Psoas muscle (tissue), 8 donors: ENCODE measurements around the gene TASP1. TPM values are rescaled to one million over a fixed set of nuclear protein-coding genes. Genes with fewer than 3 reads are reported as not detected.

Experiments
- ATAC-seq, 4 donors: fragments of 200-7000 bp; cut with Tn5 transposase; one replicate each; pipeline ENCODE4 v1.9.1; 2020; ENCODE audit warnings: moderate library complexity in 3 of 4, mild to moderate bottlenecking in 2 of 4
- DNase-seq, 2 donors: peaks; one replicate each; pipeline ENCODE4 v3.0.0-alpha.2; 2020
- H3K27ac ChIP-seq: fragments of 200-600 bp; one replicate; pipeline ENCODE4 v1.8.0; 2022
- H3K27me3 ChIP-seq, 3 donors: fragments of 200-600 bp in 1 of 3; one replicate each; pipeline versions ENCODE4 v1.6.1 to v1.8.0; 2013 to 2022; ENCODE audit warnings: low read length in 2 of 3, mild to moderate bottlenecking in 2 of 3, moderate library complexity in 1 of 3; ENCODE audit not compliant: insufficient read depth in 3 of 3
- H3K36me3 ChIP-seq, 2 donors: fragments of 200-600 bp in 1 of 2; one replicate each; pipeline versions ENCODE4 v1.6.1 to v1.8.0; 2013 to 2022; ENCODE audit warnings: low read depth in 1 of 2, mild to moderate bottlenecking in 1 of 2, moderate library complexity in 1 of 2; ENCODE audit not compliant: insufficient read depth in 1 of 2
- H3K4me1 ChIP-seq: fragments of 200-600 bp; one replicate; pipeline ENCODE4 v1.8.0; 2022
- H3K4me3 ChIP-seq: fragments of 200-600 bp; one replicate; pipeline ENCODE4 v1.8.0; 2022; ENCODE audit warnings: mild to moderate bottlenecking
- H3K9me3 ChIP-seq: fragments of 200-600 bp; one replicate; pipeline ENCODE4 v1.8.0; 2022
- WGBS, 3 donors: extraction: QIAGEN DNeasy Blood & Tissue Kit; methylation state at CpG; one replicate each; pipeline versions ENCODE4 v1.1.6 to v1.1.7; 2013; 5-methylcytosine and 5-hydroxymethylcytosine counted together
- intact Hi-C, 2 donors: fragments of 100-400 bp; cut with DNase I; formaldehyde crosslinking; loops; one replicate each; pipeline versions ENCODE4 v1.11.0 to v1.14.2; 2022
- polyA plus RNA-seq, 3 donors: library from polyadenylated mRNA; stranded (reverse); fragments of 200-250 nt; gene quantifications; one replicate each; pipeline ENCODE4 v1.2.3, GENCODE V29; 2013
- total RNA-seq, 4 donors: library from RNA; stranded (reverse); fragmentation: NEBNext Ultra II Directional in 2 of 4; extraction: Animal tissue kit (Norgen Biotek cat#: 25700) in 2 of 4; gene quantifications; one replicate each; pipeline versions ENCODE4 v1.2.1 to v1.2.4, GENCODE V29; 2021 to 2023
- TF ChIP-seq, protein P1 (sequence below): fragments of 200-600 bp; IDR thresholded peaks from one replicate; pipeline ENCODE4 v1.8.0; 2022; ENCODE audit warnings: antibody characterized with exemption
- donor health status: healthy with polysubstance abuse.
- donor health status: DM: no; HTN: no; CAD: no; lungs with moderate emphysema.
- donor health status: Bipolar disorder and iron deficiency.
- donor health status: healthy.
- donor health status: DM: yes; HTN: yes; CAD: no.
- donor health status: DM: no; HTN: no; CAD: no.
- donor health status: DM: no; HTN: no; CAD: no.
- donor health status: DM: yes; HTN: yes; CAD: no.

The TASP1 gene
- total and polyA plus RNA-seq, 7 donors: 1.8 to 4.8 (median 3.2) TPM

DNA sequence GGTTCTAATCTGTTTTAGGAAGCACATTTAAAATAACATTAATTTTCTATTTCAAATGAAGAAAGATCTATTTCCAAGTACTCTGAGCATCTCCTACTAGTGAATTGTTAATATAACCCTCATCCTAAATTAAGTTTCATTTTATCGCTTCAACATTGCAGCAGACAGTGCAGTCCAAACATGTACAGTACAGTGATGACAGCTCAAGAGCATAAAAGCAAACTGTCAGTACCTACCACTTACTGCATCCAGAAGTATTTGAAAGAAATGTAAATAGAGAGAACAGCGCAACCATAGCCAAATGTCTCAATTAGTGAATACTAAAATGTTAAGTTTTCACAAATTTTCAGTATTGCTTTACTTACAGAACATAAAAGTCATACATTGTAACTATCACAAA lies 238.3 kb downstream of the TASP1 start:
- no peaks in the 10 kb centered on the region for H3K27me3 ChIP-seq
- intact Hi-C loops: no loop called here
- no peak for DNase-seq
- H3K27ac ChIP-seq: no peak overlapping the region
- no peaks in the 10 kb centered on the region for H3K4me1 ChIP-seq
- no peaks in the 10 kb centered on the region for H3K9me3 ChIP-seq
- ATAC-seq: no peak
- H3K4me3 ChIP-seq: no peak overlapping the region
- TF ChIP-seq, protein P1, sequence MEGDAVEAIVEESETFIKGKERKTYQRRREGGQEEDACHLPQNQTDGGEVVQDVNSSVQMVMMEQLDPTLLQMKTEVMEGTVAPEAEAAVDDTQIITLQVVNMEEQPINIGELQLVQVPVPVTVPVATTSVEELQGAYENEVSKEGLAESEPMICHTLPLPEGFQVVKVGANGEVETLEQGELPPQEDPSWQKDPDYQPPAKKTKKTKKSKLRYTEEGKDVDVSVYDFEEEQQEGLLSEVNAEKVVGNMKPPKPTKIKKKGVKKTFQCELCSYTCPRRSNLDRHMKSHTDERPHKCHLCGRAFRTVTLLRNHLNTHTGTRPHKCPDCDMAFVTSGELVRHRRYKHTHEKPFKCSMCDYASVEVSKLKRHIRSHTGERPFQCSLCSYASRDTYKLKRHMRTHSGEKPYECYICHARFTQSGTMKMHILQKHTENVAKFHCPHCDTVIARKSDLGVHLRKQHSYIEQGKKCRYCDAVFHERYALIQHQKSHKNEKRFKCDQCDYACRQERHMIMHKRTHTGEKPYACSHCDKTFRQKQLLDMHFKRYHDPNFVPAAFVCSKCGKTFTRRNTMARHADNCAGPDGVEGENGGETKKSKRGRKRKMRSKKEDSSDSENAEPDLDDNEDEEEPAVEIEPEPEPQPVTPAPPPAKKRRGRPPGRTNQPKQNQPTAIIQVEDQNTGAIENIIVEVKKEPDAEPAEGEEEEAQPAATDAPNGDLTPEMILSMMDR: no peak
- WGBS, 3 donors: 99 to 100% (median 99%) methylated on average over 2 of the region's 2 CpGs
- H3K36me3 ChIP-seq: no peaks in the 10 kb centered on the region

DNA sequence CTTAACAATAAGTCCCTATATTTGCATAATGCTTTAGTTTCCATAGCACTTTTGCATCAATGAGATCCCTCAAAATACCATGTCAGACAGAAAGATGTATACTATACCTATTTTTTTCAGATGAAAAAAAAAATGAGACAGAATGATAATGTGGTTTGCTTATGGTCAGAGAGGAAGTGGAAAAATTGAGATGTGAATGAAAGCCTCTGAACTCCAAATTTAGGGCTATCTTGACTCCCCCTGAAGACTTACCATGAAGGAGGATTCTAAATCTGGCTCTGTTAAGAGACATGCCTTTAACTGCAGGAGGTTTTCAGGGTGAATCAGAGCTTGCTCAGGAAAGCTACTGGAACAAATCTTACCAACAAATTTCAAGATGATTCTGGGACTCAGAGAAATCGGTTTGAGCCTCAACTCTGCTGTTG lies 241.4 kb downstream of the TASP1 start:
- TF ChIP-seq, protein P1: no peak

DNA sequence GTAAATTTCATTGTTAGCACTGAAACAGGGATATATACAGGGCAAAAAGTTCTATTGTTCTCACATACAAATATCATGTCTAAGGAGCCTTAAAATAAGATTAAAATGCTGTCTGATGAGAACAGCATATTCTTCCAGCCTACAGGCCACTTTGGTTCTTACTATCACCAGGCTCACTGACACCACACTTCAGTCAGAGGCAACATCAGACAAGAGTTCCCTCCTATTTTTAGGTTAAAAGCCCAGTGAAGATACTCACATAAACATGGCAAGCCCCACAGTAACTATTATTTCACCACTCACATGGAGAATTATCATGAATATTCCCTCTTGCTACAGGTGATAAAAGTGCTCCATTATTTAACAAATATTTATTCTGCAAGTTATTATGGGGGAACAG lies 241.9 kb downstream of the TASP1 start:
- H3K27ac ChIP-seq: no peak overlapping the region
- no peaks in the 10 kb centered on the region for H3K36me3 ChIP-seq
- no peaks in the 10 kb centered on the region for H3K4me1 ChIP-seq
- no peaks in the 10 kb centered on the region for H3K27me3 ChIP-seq
- ATAC-seq (no peak), DNase-seq (no peak)
- TF ChIP-seq, protein P1: no peak
- no peaks in the 10 kb centered on the region for H3K9me3 ChIP-seq
- intact Hi-C loops: no loop called here
- no peak overlapping the region for H3K4me3 ChIP-seq

More for the DNA sequence above, 241.4 kb downstream of the TASP1 start:
- DNase-seq (no peak), ATAC-seq (no peak)
- WGBS, 3 donors: 59 to 93% (median 69%) methylated on average over 1 of the region's 1 CpG
- H3K36me3 ChIP-seq: no peaks in the 10 kb centered on the region
- H3K9me3 ChIP-seq: no peaks in the 10 kb centered on the region
- no peaks in the 10 kb centered on the region for H3K4me1 ChIP-seq
- H3K4me3 ChIP-seq: no peak overlapping the region
- no peak overlapping the region for H3K27ac ChIP-seq
- intact Hi-C loops: no loop called here
- no peaks in the 10 kb centered on the region for H3K27me3 ChIP-seq

DNA sequence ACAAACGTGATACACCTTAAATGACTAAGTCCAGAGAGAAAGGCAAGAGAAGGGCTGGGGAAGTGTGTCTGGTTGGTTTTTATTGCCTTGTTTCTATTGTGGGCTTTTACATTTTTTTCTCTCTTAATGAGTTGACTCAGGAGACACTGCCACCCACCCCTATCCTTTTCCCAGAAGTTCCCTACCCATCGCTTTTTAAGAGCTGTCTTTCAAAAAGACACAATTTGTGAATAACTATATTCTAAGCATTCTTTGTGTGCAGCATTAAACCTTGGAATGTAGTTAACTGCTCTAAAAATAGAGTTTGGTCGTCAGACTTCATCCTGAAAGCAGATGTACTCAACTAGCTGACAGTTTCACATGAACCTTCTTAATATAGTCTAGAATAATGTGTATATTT lies 242.7 kb downstream of the TASP1 start:
- TF ChIP-seq, protein P1: no peak
- no peak overlapping the region for H3K27ac ChIP-seq
- no peaks in the 10 kb centered on the region for H3K27me3 ChIP-seq
- no peak for DNase-seq
- no peak overlapping the region for H3K4me3 ChIP-seq
- no peaks in the 10 kb centered on the region for H3K4me1 ChIP-seq
- ATAC-seq: no peak
- no peaks in the 10 kb centered on the region for H3K36me3 ChIP-seq
- intact Hi-C loops: no loop called here
- 50 to 59% (median 55%) methylated on average over 3 of the region's 3 CpGs for WGBS, 3 donors
- no peaks in the 10 kb centered on the region for H3K9me3 ChIP-seq

DNA sequence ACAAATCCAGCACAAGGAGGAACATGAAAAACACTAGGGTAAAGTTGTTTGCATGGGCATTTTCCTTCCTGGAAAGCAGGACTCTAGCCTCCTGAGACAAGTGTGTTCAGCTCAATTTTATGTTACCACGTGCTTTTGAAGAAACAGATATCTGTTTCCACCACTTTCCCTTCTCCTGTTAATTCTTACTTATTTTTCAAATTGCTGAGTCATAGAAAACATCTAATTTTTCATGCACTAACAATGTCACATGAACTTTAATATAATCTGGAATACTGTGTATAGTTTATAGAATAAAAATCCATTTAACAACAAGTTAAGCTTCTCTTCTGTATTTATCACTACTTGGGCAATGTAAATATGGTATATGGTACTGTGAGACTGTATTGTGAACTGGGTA lies 243.5 kb downstream of the TASP1 start:
- WGBS, 3 donors: 24 to 44% (median 43%) methylated on average over 1 of the region's 1 CpG
- TF ChIP-seq, protein P1: no peak
- no peaks in the 10 kb centered on the region for H3K4me1 ChIP-seq
- H3K4me3 ChIP-seq: no peak overlapping the region
- no peak for DNase-seq
- no peaks in the 10 kb centered on the region for H3K27me3 ChIP-seq
- ATAC-seq: no peak
- no peaks in the 10 kb centered on the region for H3K36me3 ChIP-seq
- intact Hi-C loops: no loop called here
- no peaks in the 10 kb centered on the region for H3K9me3 ChIP-seq
- H3K27ac ChIP-seq: no peak overlapping the region
